Sigmoid colon (tissue), 7 donors: ENCODE measurements around the gene STAP1. TPM values are rescaled to one million over a fixed set of nuclear protein-coding genes. Genes with fewer than 3 reads are reported as not detected.
"Not testable (repeated sequence)": the region's sequence is repeated elsewhere in the genome, so short reads cannot be mapped to it uniquely, and the experiment has no call there.

Experiments used
- DNase-seq: peaks from one replicate; pipeline ENCODE4 v3.0.0-alpha.2; 2019
- H3K27ac ChIP-seq, 4 donors: fragments of 200-600 bp; sonication (generic); one replicate each; pipeline ENCODE4 v1.5.1; 2016 to 2019; ENCODE audit warnings: mild to moderate bottlenecking in 1 of 4
- H3K27me3 ChIP-seq, 3 donors: fragments of 200-600 bp; sonication (generic); one replicate each; pipeline ENCODE4 v1.5.1; 2019; ENCODE audit warnings: mild to moderate bottlenecking in 1 of 3
- H3K36me3 ChIP-seq, 4 donors: fragments of 200-600 bp; sonication (generic); one replicate each; pipeline ENCODE4 v1.5.1; 2016 to 2019
- H3K4me1 ChIP-seq, 4 donors: fragments of 200-600 bp; sonication (generic); one replicate each; pipeline ENCODE4 v1.5.1; 2017 to 2019
- H3K4me3 ChIP-seq, 4 donors: fragments of 200-600 bp; sonication (generic); one replicate each; pipeline ENCODE4 v1.5.1; 2017 to 2019; ENCODE audit warnings: mild to moderate bottlenecking in 2 of 4, moderate library complexity in 1 of 4
- H3K9me3 ChIP-seq, 4 donors: fragments of 200-600 bp in 3 of 4; sonication (generic) in 3 of 4; one replicate each; pipeline versions ENCODE4 v1.5.1 to v1.6.1; 2013 to 2019
- CTCF ChIP-seq, 4 experiments: fragments of 450-650 bp in 3 of 4; fragments of 200-600 bp in 1 of 4; IDR thresholded peaks; one replicate each; pipeline ENCODE4 v1.5.1; 2016 to 2019; ENCODE audit warnings: antibody characterized with exemption in 4 of 4, mild to moderate bottlenecking in 3 of 4, moderate library complexity in 2 of 4
- EP300 ChIP-seq, 4 donors: sonication (generic); formaldehyde crosslinking; IDR thresholded peaks; one replicate each; pipeline ENCODE4 v1.6.1; 2017; ENCODE audit warnings: antibody characterized with exemption in 4 of 4
- POLR2A ChIP-seq, 2 donors: fragments of 450-650 bp; IDR thresholded peaks; one replicate each; pipeline ENCODE4 v1.6.1; 2016; ENCODE audit warnings: antibody characterized with exemption in 2 of 2, mild to moderate bottlenecking in 2 of 2, moderate library complexity in 2 of 2
- POLR2AphosphoS5 ChIP-seq, 4 donors: sonication (generic); formaldehyde crosslinking; IDR thresholded peaks; one replicate each; pipeline ENCODE4 v1.6.1; 2017; ENCODE audit warnings: antibody characterized with exemption in 4 of 4
- WGBS, 2 donors: extraction: QIAGEN DNeasy Blood & Tissue Kit; methylation state at CpG; one replicate each; pipeline ENCODE4 v1.1.7; 2013; 5-methylcytosine and 5-hydroxymethylcytosine counted together
- intact Hi-C: fragments of 100-400 bp; cut with DNase I; formaldehyde crosslinking; loops from one replicate; pipeline ENCODE4 v1.15.1; 2023
- polyA plus RNA-seq, 3 donors: library from polyadenylated mRNA; stranded (reverse); fragments of 200-250 nt; gene quantifications; one replicate each; pipeline ENCODE4 v1.2.3, GENCODE V29; 2013
- total RNA-seq, 4 donors: library from RNA; depleted of rRNA; stranded (reverse); fragments of >200 nt; gene quantifications; one replicate each; pipeline ENCODE4 v1.1.0, GENCODE V29; 2016
- donor health status: healthy with polysubstance abuse.
- donor health status: Bipolar disorder and iron deficiency.
- donor health status: healthy.

The STAP1 gene
- total and polyA plus RNA-seq, 7 donors = 2.4 to 9.4 TPM; not detected in 5

- Histone ChIP-seq H3K27ac (no peak overlapping the region), H3K36me3 (peaks cover 0 to 67% (median 19%) of the 10 kb centered on the region in 4 donors), H3K4me1 (no peaks in the 10 kb centered on the region), H3K9me3 (no peaks in the 10 kb centered on the region), H3K27me3 (no peaks in the 10 kb centered on the region), H3K4me3 (no peak overlapping the region)
- WGBS, 2 donors = 80 to 81% methylated on average over 3 of the region's 3 CpGs
- intact Hi-C loops = loop anchor here (5.0 kb wide), 1 partner anchor 78 kb away; the partner anchor contains the start of gene CENPC
- TF ChIP-seq EP300 (IDR thresholded peaks at IDR 0.05) = no peak
- no peak for TF ChIP-seq CTCF (IDR thresholded peaks at IDR 0.05)
- no peak for TF ChIP-seq POLR2AphosphoS5 (IDR thresholded peaks at IDR 0.05)
- TF ChIP-seq POLR2A (IDR thresholded peaks at IDR 0.05) = no peak
- no peak for DNase-seq
Observed at GRCh38 chr4:67624939-67625338, 66.4 kb downstream of the STAP1 start.

- no peak for DNase-seq
- peaks cover 0 to 72% (median 14%) of the 10 kb centered on the region in 4 donors for H3K36me3 ChIP-seq
- TF ChIP-seq CTCF (IDR thresholded peaks at IDR 0.05) (no peak), EP300 (IDR thresholded peaks at IDR 0.05) (no peak), POLR2AphosphoS5 (IDR thresholded peaks at IDR 0.05) (no peak), POLR2A (IDR thresholded peaks at IDR 0.05) (no peak)
- 66 to 75% methylated on average over 3 of the region's 3 CpGs for WGBS, 2 donors
- H3K27ac ChIP-seq = no peak overlapping the region
- no peak overlapping the region for H3K4me3 ChIP-seq
- no peaks in the 10 kb centered on the region for H3K4me1 ChIP-seq
- intact Hi-C loops = no loop called here
- H3K27me3 ChIP-seq = no peaks in the 10 kb centered on the region
- no peaks in the 10 kb centered on the region for H3K9me3 ChIP-seq
Observed at GRCh38 chr4:67632492-67632891, 74.0 kb downstream of the STAP1 start.

GRCh38 chr4:67634741-67635140 lies 76.2 kb downstream of the STAP1 start:
- Histone ChIP-seq H3K4me1 (no peaks in the 10 kb centered on the region), H3K27me3 (no peaks in the 10 kb centered on the region), H3K36me3 (peaks cover 0 to 75% (median 17%) of the 10 kb centered on the region in 4 donors), H3K9me3 (no peaks in the 10 kb centered on the region), H3K27ac (no peak overlapping the region), H3K4me3 (no peak overlapping the region)
- TF ChIP-seq EP300 (IDR thresholded peaks at IDR 0.05) (no peak), POLR2AphosphoS5 (IDR thresholded peaks at IDR 0.05) (no peak), CTCF (IDR thresholded peaks at IDR 0.05) (no peak), POLR2A (IDR thresholded peaks at IDR 0.05) (no peak)
- intact Hi-C loops = no loop called here
- no peak for DNase-seq
- 64 to 81% methylated on average over 2 of the region's 2 CpGs for WGBS, 2 donors

GRCh38 chr4:67635331-67635730 lies 76.8 kb downstream of the STAP1 start:
- WGBS, 2 donors = 95 to 96% methylated on average over 2 of the region's 2 CpGs
- H3K4me3 ChIP-seq = no peak overlapping the region
- no peaks in the 10 kb centered on the region for H3K27me3 ChIP-seq
- no peak overlapping the region for H3K27ac ChIP-seq
- DNase-seq = no peak
- H3K9me3 ChIP-seq = no peaks in the 10 kb centered on the region
- TF ChIP-seq POLR2AphosphoS5 (IDR thresholded peaks at IDR 0.05) = no peak
- TF ChIP-seq POLR2A (IDR thresholded peaks at IDR 0.05) = no peak
- no peak for TF ChIP-seq CTCF (IDR thresholded peaks at IDR 0.05)
- TF ChIP-seq EP300 (IDR thresholded peaks at IDR 0.05) = no peak
- intact Hi-C loops = no loop called here
- H3K36me3 ChIP-seq = peaks cover 0 to 69% (median 15%) of the 10 kb centered on the region in 4 donors
- H3K4me1 ChIP-seq = no peaks in the 10 kb centered on the region

- intact Hi-C loops, DNase-seq, H3K4me3 ChIP-seq, H3K27me3 ChIP-seq, H3K4me1 ChIP-seq, H3K9me3 ChIP-seq, H3K27ac ChIP-seq: not testable (repeated sequence)
- peaks cover 0 to 62% (median 11%) of the 10 kb centered on the region in 4 donors for H3K36me3 ChIP-seq
- WGBS, 2 donors = 95 to 98% methylated on average over 30 of the region's 30 CpGs
Observed at GRCh38 chr4:67636978-67637377, 78.5 kb downstream of the STAP1 start.
